K562 (cell line): Measurements from ENCODE around the gene FIS1. TPM values are rescaled to one million over a fixed set of nuclear protein-coding genes. Genes with fewer than 3 reads are reported as not detected.

Experiments
- ATAC-seq: fragments of 200-7000 bp; cut with Tn5 transposase; 3 replicates; pipeline ENCODE4 v1.9.1; 2020; ENCODE audit warnings: moderate library complexity
- BruUV-seq: library from RNA; stranded (reverse); fragments of 400-500 nt; replicated peaks from 2 replicates; lab custom pipeline; 2021; lab: Mats Ljungman, UMichigan
- CTCF ChIA-PET: fragments of 300-600 bp; formaldehyde crosslinking; extraction: SDS; loops from one replicate; lab custom pipeline; 2021; ENCODE audit warnings: low intra/inter-chr PET ratio; lab: Yijun Ruan, JAX
- POLR2A ChIA-PET: fragments of 300-600, 350-650 bp; sonication (Branson Sonifier 250); formaldehyde crosslinking; extraction: SDS; loops from one replicate; lab custom pipeline; 2021; ENCODE audit warnings: antibody characterized with exemption, inconsistent platforms; lab: Yijun Ruan, JAX
- DNase-seq, 4 experiments: peaks; one replicate each; pipeline versions ENCODE4 v3.0.0 to v3.0.0-alpha.2; 2011 to 2018; ENCODE audit warnings: low spot score in 3 of 4, mixed read lengths in 3 of 4; ENCODE audit errors: extremely low read depth in 1 of 4
- FAIRE-seq: peaks from 2 replicates; lab custom pipeline; 2011; peaks lifted over from hg19 to GRCh38; lab: Jason Lieb, UNC
- H2AFZ ChIP-seq: 2 replicates; pipeline ENCODE4 v1.6.0; 2011; ENCODE audit warnings: low read depth, low read length, control low read depth, inconsistent platforms
- H3K27ac ChIP-seq: fragments of 200-600 bp; 3 replicates; pipeline ENCODE4 v1.8.0; 2011; ENCODE audit warnings: low read depth, mild to moderate bottlenecking, control low read depth, inconsistent platforms, low read length, moderate library complexity, mixed read lengths; ENCODE audit errors: extremely low read depth
- H3K27me3 ChIP-seq, 2 experiments: fragments of 300-600 bp in 1 of 2; 2 replicates in 1 of 2; 3 replicates in 1 of 2; pipeline versions ENCODE4 v1.6.0 to v1.8.0; 2011; ENCODE audit warnings: inconsistent platforms in 2 of 2, low read length in 2 of 2, mild to moderate bottlenecking in 1 of 2, mixed read lengths in 1 of 2, moderate library complexity in 1 of 2; ENCODE audit not compliant: control insufficient read depth in 2 of 2, insufficient read depth in 2 of 2
- H3K36me3 ChIP-seq: fragments of 300-600 bp; 3 replicates; pipeline ENCODE4 v1.8.0; 2011; ENCODE audit warnings: mild to moderate bottlenecking, low read length, inconsistent platforms; ENCODE audit not compliant: control insufficient read depth, insufficient read depth
- H3K4me1 ChIP-seq, 2 experiments: fragments of 200-600 bp in 1 of 2; replicated peaks in 1 of 2; 2 replicates in 1 of 2; 3 replicates in 1 of 2; pipeline versions ENCODE4 v1.5.1 to v1.8.0; 2011; ENCODE audit warnings: inconsistent platforms in 2 of 2, low read length in 2 of 2, mild to moderate bottlenecking in 1 of 2, mixed read lengths in 1 of 2, moderate library complexity in 1 of 2; ENCODE audit not compliant: control insufficient read depth in 2 of 2, insufficient read depth in 2 of 2
- H3K4me2 ChIP-seq: 2 replicates; pipeline ENCODE4 v1.6.1; 2011; ENCODE audit warnings: low read length, control low read depth, inconsistent platforms, mixed read lengths; ENCODE audit not compliant: insufficient read depth
- H3K4me3 ChIP-seq: fragments of 200-600 bp; sonication (generic), shearing (Covaris generic); 2 replicates; pipeline ENCODE4 v1.5.1; 2016; ENCODE audit warnings: control low read depth, inconsistent platforms
- H3K79me2 ChIP-seq: fragments of 200-600 bp; 3 replicates; pipeline ENCODE4 v1.8.0; 2011; ENCODE audit warnings: low read length, inconsistent platforms; ENCODE audit not compliant: control insufficient read depth, insufficient read depth
- H3K9ac ChIP-seq, 2 experiments: 2 replicates each; pipeline versions ENCODE4 v1.6.0 to v1.6.1; 2011; ENCODE audit warnings: low read depth in 2 of 2, low read length in 2 of 2, control low read depth in 1 of 2, inconsistent platforms in 1 of 2, mild to moderate bottlenecking in 1 of 2, mixed read lengths in 1 of 2; ENCODE audit not compliant: insufficient read depth in 1 of 2
- H3K9me1 ChIP-seq: one replicate; pipeline ENCODE4 v1.6.0; 2011; ENCODE audit warnings: inconsistent platforms, mild to moderate bottlenecking, low read length, moderate library complexity; ENCODE audit not compliant: control insufficient read depth, insufficient read depth
- H3K9me3 ChIP-seq: replicated peaks from 2 replicates; pipeline ENCODE4 v1.5.1; 2011; ENCODE audit warnings: low read depth, low read length, inconsistent platforms; ENCODE audit not compliant: control insufficient read depth, insufficient read depth
- H4K20me1 ChIP-seq: replicated peaks from 2 replicates; pipeline ENCODE4 v1.6.1; 2011; ENCODE audit warnings: low read length, inconsistent platforms, mixed read lengths; ENCODE audit not compliant: control insufficient read depth, insufficient read depth
- NFE2 ChIP-seq: IDR thresholded peaks from 2 replicates; pipeline ENCODE4 v1.6.1; 2014; ENCODE audit warnings: antibody characterized with exemption, low read depth
- RERE ChIP-seq: sonication (generic); formaldehyde crosslinking; IDR thresholded peaks from 2 replicates; pipeline ENCODE4 v1.8.0; 2023; ENCODE audit warnings: missing genetic modification reagents, mild to moderate bottlenecking, borderline replicate concordance
- WGBS: fragments of 100-300 bp; shearing (Covaris generic); methylation state at CpG from one replicate; pipeline ENCODE4 v1.1.6; 2016; ENCODE audit warnings: low coverage, mixed read lengths; ENCODE audit not compliant: insufficient coverage; ENCODE audit errors: missing lambda C conversion rate; 5-methylcytosine and 5-hydroxymethylcytosine counted together
- in situ Hi-C: fragments of 300-500 bp; cut with MboI; formaldehyde crosslinking; loops from 4 replicates; pipeline ENCODE4 v1.15.0; 2018; ENCODE audit warnings: inconsistent platforms, mixed read lengths
- intact Hi-C: fragments of 100-400 bp; cut with micrococcal nuclease; formaldehyde crosslinking; loops from 2 replicates; pipeline ENCODE4 v1.14.2; 2022
- polyA plus RNA-seq, 8 experiments: library from polyadenylated mRNA; depleted of rRNA in 4 of 8; stranded (reverse) in 5 of 8; unstranded in 3 of 8; fragments of >200 nt; fragmentation: Nextera tagmentation in 2 of 8; fragmentation: Illumina TruSeq in 1 of 8; extraction: Ambion mirVana in 2 of 8; extraction: Trizol in 1 of 8; gene quantifications; 2 replicates each; pipeline versions ENCODE4 v1.2.1 to v1.2.3, GENCODE V29; 2011 to 2014; ENCODE audit warnings: inconsistent platforms in 1 of 8, missing spikeins in 1 of 8
- total RNA-seq, 7 experiments: library from RNA; depleted of rRNA in 6 of 7; stranded (reverse); fragments of >200 nt in 6 of 7; fragmentation: Illumina TruSeq in 2 of 7; extraction: Trizol in 2 of 7; gene quantifications; 2 replicates each; pipeline versions ENCODE4 v1.2.1 to v1.2.3, GENCODE V29; 2011 to 2021; ENCODE audit warnings: low replicate concordance in 1 of 7

Gene FIS1
- total and polyA plus RNA-seq, 9 of the 15 experiments (the other 6 are each of a cell fraction or from before 2014, with no cell fraction given), result 86.0 to 257 (median 144) TPM

GRCh38 chr7:101294039-101294831 is 49.4 kb upstream of the FIS1 start:
- 15% methylated on average over 12 of the region's 12 CpGs for WGBS
- TF ChIP-seq NFE2 (peak; percentile 28; the same call in 1 of the 2 replicates), RERE (CRISPR knock-in tag) (no peak)
- Histone ChIP-seq H3K9me1 (no peaks in the 10 kb centered on the region), H3K4me3 (no peak overlapping the region), H4K20me1 (no peaks in the 10 kb centered on the region), H3K4me1 (no peaks in the 10 kb centered on the region), H3K27ac (no peak overlapping the region), H3K9me3 (no peaks in the 10 kb centered on the region), H3K36me3 (no peaks in the 10 kb centered on the region), H3K27me3 (peaks cover 12 to 59% of the 10 kb centered on the region in 2 experiments), H3K79me2 (no peaks in the 10 kb centered on the region), H3K9ac (no peak overlapping the region), H2AFZ (no peak overlapping the region), H3K4me2 (no peak overlapping the region)
- in situ Hi-C loops, result loop anchor here (25.0 kb wide), 1 partner anchor 382 kb away; no protein-coding TSS in a partner anchor
- DNase-seq (no peak), FAIRE-seq (peak; percentile 26), ATAC-seq (no peak)
- ChIA-PET CTCF (no interaction called here), POLR2A (no interaction called here)
- intact Hi-C loops, result loop anchor here (5.0 kb wide), 1 partner anchor 213 kb away; no protein-coding TSS in a partner anchor
- BruUV-seq, result no TSS peak
